ENCODE results near the gene THAP10.
"Not testable (repeated sequence)": the region's sequence is repeated elsewhere in the genome, so short reads cannot be mapped to it uniquely, and the experiment has no call there.

Gene THAP10

GRCh38 chr15:70876683-70877082 lies 15.6 kb downstream of the THAP10 start:
- no peak for DNase-seq (ENCODE audit: low spot score)

GRCh38 chr15:70876011-70876410 lies 16.2 kb downstream of the THAP10 start:
- DNase-seq (ENCODE audit: low spot score), result no peak

GRCh38 chr15:70875001-70875782 lies 17.0 kb downstream of the THAP10 start:
- no peak for DNase-seq (ENCODE audit: low spot score)

GRCh38 chr15:70873232-70874054 lies 18.8 kb downstream of the THAP10 start:
- no peak for DNase-seq (ENCODE audit: low spot score)

GRCh38 chr15:70871490-70871889 lies 20.7 kb downstream of the THAP10 start:
- DNase-seq (ENCODE audit: low spot score), result not testable (repeated sequence)

- DNase-seq (ENCODE audit: low spot score), result no peak
These were observed 22.2 kb downstream of the THAP10 start for GRCh38 chr15:70870051-70870450.

- no peak for DNase-seq (ENCODE audit: low spot score)
These were observed 22.9 kb downstream of the THAP10 start for GRCh38 chr15:70869346-70869745.

GRCh38 chr15:70867911-70868467 lies 24.2 kb downstream of the THAP10 start:
- no peak for DNase-seq (ENCODE audit: low spot score)

GRCh38 chr15:70866982-70867641 lies 25.1 kb downstream of the THAP10 start:
- DNase-seq (ENCODE audit: low spot score), result no peak

GRCh38 chr15:70863450-70864218 lies 28.6 kb downstream of the THAP10 start:
- DNase-seq (ENCODE audit: low spot score), result no peak

- no peak for DNase-seq (ENCODE audit: low spot score)
These were observed 32.2 kb downstream of the THAP10 start for GRCh38 chr15:70859998-70860397.

GRCh38 chr15:70859322-70859908 lies 32.8 kb downstream of the THAP10 start:
- DNase-seq (ENCODE audit: low spot score), result no peak

- DNase-seq (ENCODE audit: low spot score), result not testable (repeated sequence)
These were observed 33.5 kb downstream of the THAP10 start for GRCh38 chr15:70858614-70859321.

- DNase-seq (ENCODE audit: low spot score), result no peak
These were observed 34.5 kb downstream of the THAP10 start for GRCh38 chr15:70857562-70858285.

GRCh38 chr15:70856884-70857561 lies 35.2 kb downstream of the THAP10 start:
- no peak for DNase-seq (ENCODE audit: low spot score)

GRCh38 chr15:70856177-70856883 lies 35.9 kb downstream of the THAP10 start:
- DNase-seq (ENCODE audit: low spot score), result no peak

- no peak for DNase-seq (ENCODE audit: low spot score)
These were observed 36.5 kb downstream of the THAP10 start for GRCh38 chr15:70855764-70856163.

- DNase-seq (ENCODE audit: low spot score), result no peak
These were observed 37.6 kb downstream of the THAP10 start for GRCh38 chr15:70854666-70854976.
